Keratinocyte (primary cell): Measurements from ENCODE around the gene CDH13. TPM values are rescaled to one million over a fixed set of nuclear protein-coding genes. Genes with fewer than 3 reads are reported as not detected.

Experiments
- DNase-seq: peaks from one replicate; pipeline ENCODE4 v3.0.0-alpha.2; 2011; ENCODE audit warnings: low read depth, missing footprints, low spot score
- FAIRE-seq: peaks from 2 replicates; lab custom pipeline; 2011; peaks lifted over from hg19 to GRCh38; lab: Jason Lieb, UNC
- H2AFZ ChIP-seq: 2 replicates; pipeline ENCODE4 v1.6.0; 2012; ENCODE audit warnings: low read length, control low read depth, inconsistent platforms; ENCODE audit not compliant: control insufficient read depth
- H3K27ac ChIP-seq: 2 replicates; pipeline ENCODE4 v1.5.1; 2011; ENCODE audit warnings: low read length; ENCODE audit not compliant: control insufficient read depth, insufficient read depth
- H3K27me3 ChIP-seq: 3 replicates; pipeline ENCODE4 v1.6.0; 2011; ENCODE audit warnings: low read length; ENCODE audit not compliant: control insufficient read depth, insufficient read depth; ENCODE audit errors: extremely low read depth
- H3K36me3 ChIP-seq, 2 experiments: 2 replicates in 1 of 2; 3 replicates in 1 of 2; pipeline ENCODE4 v1.5.1; 2011; ENCODE audit warnings: low read length in 2 of 2, mild to moderate bottlenecking in 1 of 2; ENCODE audit not compliant: control insufficient read depth in 2 of 2, insufficient read depth in 2 of 2; ENCODE audit errors: extremely low read depth in 1 of 2
- H3K4me1 ChIP-seq: 3 replicates; pipeline ENCODE4 v1.5.1; 2011; ENCODE audit warnings: low read length; ENCODE audit not compliant: control insufficient read depth, insufficient read depth; ENCODE audit errors: extremely low read depth
- H3K4me2 ChIP-seq: 3 replicates; pipeline ENCODE4 v1.6.0; 2011; ENCODE audit warnings: low read depth, low read length; ENCODE audit not compliant: control insufficient read depth, insufficient read depth; ENCODE audit errors: extremely low read depth
- H3K4me3 ChIP-seq, 3 experiments: fragments of 200-600 bp in 1 of 3; sonication (generic) in 1 of 3; 2 replicates in 2 of 3; 3 replicates in 1 of 3; pipeline ENCODE4 v1.5.1; 2011 to 2016; ENCODE audit warnings: low read length in 3 of 3, mild to moderate bottlenecking in 3 of 3, control low read depth in 2 of 3, inconsistent platforms in 1 of 3, low read depth in 1 of 3, mixed read lengths in 1 of 3, mixed run types in 1 of 3, moderate library complexity in 1 of 3; ENCODE audit not compliant: control insufficient read depth in 2 of 3, insufficient read depth in 2 of 3; ENCODE audit errors: extremely low read depth in 1 of 3
- H3K79me2 ChIP-seq: 2 replicates; pipeline ENCODE4 v1.6.0; 2012; ENCODE audit warnings: low read length; ENCODE audit not compliant: control insufficient read depth, insufficient read depth
- H3K9ac ChIP-seq: 3 replicates; pipeline ENCODE4 v1.6.0; 2011; ENCODE audit warnings: low read length; ENCODE audit not compliant: control insufficient read depth, insufficient read depth; ENCODE audit errors: extremely low read depth
- H3K9me1 ChIP-seq: 3 replicates; pipeline ENCODE4 v1.6.0; 2011; ENCODE audit warnings: low read length; ENCODE audit not compliant: control insufficient read depth, insufficient read depth; ENCODE audit errors: extremely low read depth
- H3K9me3 ChIP-seq: 2 replicates; pipeline ENCODE4 v1.5.1; 2012; ENCODE audit warnings: low read depth, low read length; ENCODE audit not compliant: control insufficient read depth
- H4K20me1 ChIP-seq: 3 replicates; pipeline ENCODE4 v1.6.0; 2011; ENCODE audit warnings: low read length; ENCODE audit not compliant: control insufficient read depth, insufficient read depth; ENCODE audit errors: extremely low read depth
- CTCF ChIP-seq, 3 experiments: IDR thresholded peaks in 1 of 3; conservative IDR thresholded peaks in 1 of 3; optimal IDR thresholded peaks in 1 of 3; 2 replicates in 2 of 3; 3 replicates in 1 of 3; pipeline versions ENCODE3 to v1.5.1; 2011; ENCODE audit warnings: low read length in 3 of 3, mild to moderate bottlenecking in 3 of 3, moderate library complexity in 2 of 3, control low read depth in 1 of 3, inconsistent platforms in 1 of 3; ENCODE audit not compliant: insufficient read depth in 2 of 3; ENCODE audit errors: extremely low read depth in 1 of 3
- EZH2 ChIP-seq: IDR thresholded peaks from one replicate; pipeline ENCODE4 v1.6.1; 2012; ENCODE audit warnings: inconsistent platforms, mild to moderate bottlenecking, low read length, moderate library complexity
- dilution Hi-C: fragments of 300-500 bp; cut with MboI; formaldehyde crosslinking; loops from one replicate; pipeline ENCODE4 v1.7.0; 2020; ENCODE audit warnings: low sequenced_read_pairs; ENCODE audit not compliant: extremely low pct_ligation_motif_present
- polyA plus RNA-seq, 5 experiments: library from polyadenylated mRNA; depleted of rRNA in 3 of 5; stranded (reverse) in 3 of 5; stranded (forward) in 1 of 5; unstranded in 1 of 5; fragments of >200 nt; gene quantifications; 1 replicate in 1 of 5; 2 replicates in 3 of 5; 3 replicates in 1 of 5; pipeline versions ENCODE4 v1.2.1 to v1.2.3, GENCODE V29; 2011 to 2012; ENCODE audit warnings: missing spikeins in 2 of 5, low read depth in 1 of 5, low replicate concordance in 1 of 5

CDH13 gene
- polyA plus RNA-seq, 1 donor (not counting 4 experiments of a cell fraction or from before 2014, with no cell fraction given): 111 TPM

- Histone ChIP-seq H3K9ac (no peak overlapping the region), H3K4me2 (no peak overlapping the region), H3K27ac (no peak overlapping the region), H3K4me1 (no peaks in the 10 kb centered on the region), H3K9me3 (no peaks in the 10 kb centered on the region), H3K79me2 (no peaks in the 10 kb centered on the region), H3K4me3 (no peak overlapping the region), H3K36me3 (no peaks in the 10 kb centered on the region), H4K20me1 (no peaks in the 10 kb centered on the region), H3K9me1 (no peaks in the 10 kb centered on the region), H2AFZ (no peak overlapping the region), H3K27me3 (no peaks in the 10 kb centered on the region)
- DNase-seq (no peak), FAIRE-seq (no peak)
- TF ChIP-seq EZH2 (no peak), CTCF (optimal IDR thresholded peaks at IDR 0.05 in 1 of 3, IDR thresholded peaks at IDR 0.05 in 1 of 3, conservative IDR thresholded peaks at IDR 0.05 in 1 of 3; ENCODE audit: extremely low read depth in 1 of 3, insufficient read depth in 2 of 3, low read length in 3 of 3) (no peak)
- dilution Hi-C loops: no loop called here
These were observed 1072.2 kb downstream of the CDH13 start for GRCh38 chr16:83698964-83699363.

GRCh38 chr16:83699817-83700216 is 1073.0 kb downstream of the CDH13 start:
- no peak overlapping the region for H2AFZ ChIP-seq
- no peak overlapping the region for H3K4me3 ChIP-seq
- H3K27ac ChIP-seq: no peak overlapping the region
- no peaks in the 10 kb centered on the region for H3K27me3 ChIP-seq
- TF ChIP-seq CTCF (optimal IDR thresholded peaks at IDR 0.05 in 1 of 3, IDR thresholded peaks at IDR 0.05 in 1 of 3, conservative IDR thresholded peaks at IDR 0.05 in 1 of 3; ENCODE audit: extremely low read depth in 1 of 3, insufficient read depth in 2 of 3, low read length in 3 of 3) (no peak), EZH2 (no peak)
- H3K36me3 ChIP-seq: no peaks in the 10 kb centered on the region
- DNase-seq (no peak), FAIRE-seq (no peak)
- H3K9me1 ChIP-seq: no peaks in the 10 kb centered on the region
- H3K4me2 ChIP-seq: no peak overlapping the region
- dilution Hi-C loops: no loop called here
- H3K79me2 ChIP-seq: no peaks in the 10 kb centered on the region
- no peaks in the 10 kb centered on the region for H3K9me3 ChIP-seq
- no peak overlapping the region for H3K9ac ChIP-seq
- no peaks in the 10 kb centered on the region for H4K20me1 ChIP-seq
- no peaks in the 10 kb centered on the region for H3K4me1 ChIP-seq
